Ishikawa (cell line): ENCODE measurements around the gene ATG14.

Experiments used
- EGR1 ChIP-seq: IDR thresholded peaks from 2 replicates; pipeline ENCODE4 v1.6.1; 2012
- EP300 ChIP-seq: IDR thresholded peaks from 2 replicates; pipeline ENCODE4 v1.6.1; 2012; ENCODE audit warnings: borderline replicate concordance
- NFIC ChIP-seq: IDR thresholded peaks from 2 replicates; pipeline ENCODE4 v1.6.1; 2012
- YY1 ChIP-seq: IDR thresholded peaks from 2 replicates; pipeline ENCODE4 v1.6.1; 2012; ENCODE audit warnings: low read depth
- ZBTB7A ChIP-seq: IDR thresholded peaks from 2 replicates; pipeline ENCODE4 v1.6.1; 2012; ENCODE audit warnings: low read depth
- TF ChIP-seq, protein P1 (sequence below): IDR thresholded peaks from 2 replicates; pipeline ENCODE4 v1.6.1; 2012

GRCh38 chr14:55361190-55361589, 50.4 kb downstream of the ATG14 start:
- TF ChIP-seq EGR1 (no peak), NFIC (no peak), ZBTB7A (no peak), EP300 (no peak), YY1 (no peak)
- TF ChIP-seq, protein P1, sequence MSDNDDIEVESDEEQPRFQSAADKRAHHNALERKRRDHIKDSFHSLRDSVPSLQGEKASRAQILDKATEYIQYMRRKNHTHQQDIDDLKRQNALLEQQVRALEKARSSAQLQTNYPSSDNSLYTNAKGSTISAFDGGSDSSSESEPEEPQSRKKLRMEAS = no peak
